Effector CD8-positive, alpha-beta T cell (primary cell): ENCODE data around the gene PPP6R1.

Source experiments
- DNase-seq: peaks from one replicate; lab custom pipeline; 2025; lab: John Stamatoyannopoulos, UW

Gene PPP6R1

DNA sequence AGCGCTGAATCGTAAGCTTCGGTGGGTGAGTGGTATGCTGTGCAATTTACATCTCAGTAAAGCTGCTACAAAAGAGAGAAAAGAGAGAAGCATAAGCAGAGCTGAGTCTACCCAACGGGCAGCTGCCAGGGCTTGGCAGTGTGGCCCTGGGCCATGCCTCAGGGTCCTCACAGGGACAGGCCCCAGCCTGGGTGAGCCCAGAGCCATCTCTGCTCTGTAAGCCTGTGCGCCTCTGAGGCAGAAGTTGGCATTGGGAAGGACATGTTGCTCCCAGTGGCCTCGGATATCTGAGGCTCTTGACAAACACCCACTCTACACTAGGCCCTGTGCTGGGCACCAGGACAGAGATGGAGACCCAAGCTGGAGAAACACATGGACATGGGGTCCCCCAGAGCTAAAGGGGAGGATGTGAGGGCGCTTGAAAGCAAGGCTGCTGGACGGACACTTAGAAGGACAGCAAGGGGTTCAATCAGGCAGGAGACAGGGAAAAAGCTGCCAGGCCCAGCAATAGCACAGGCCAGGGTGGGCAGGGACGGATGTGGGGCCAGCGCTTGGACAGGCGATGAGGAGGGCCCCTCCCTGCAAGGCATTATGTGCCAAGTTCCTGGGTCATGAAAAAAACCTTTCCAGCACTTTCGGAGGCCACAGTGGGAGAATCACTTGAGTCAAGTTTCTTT is 14.7 kb downstream of the PPP6R1 start:
- DNase-seq: no peak

GRCh38 chr19:55242517-55242916 is 16.3 kb downstream of the PPP6R1 start:
- no peak for DNase-seq

DNA sequence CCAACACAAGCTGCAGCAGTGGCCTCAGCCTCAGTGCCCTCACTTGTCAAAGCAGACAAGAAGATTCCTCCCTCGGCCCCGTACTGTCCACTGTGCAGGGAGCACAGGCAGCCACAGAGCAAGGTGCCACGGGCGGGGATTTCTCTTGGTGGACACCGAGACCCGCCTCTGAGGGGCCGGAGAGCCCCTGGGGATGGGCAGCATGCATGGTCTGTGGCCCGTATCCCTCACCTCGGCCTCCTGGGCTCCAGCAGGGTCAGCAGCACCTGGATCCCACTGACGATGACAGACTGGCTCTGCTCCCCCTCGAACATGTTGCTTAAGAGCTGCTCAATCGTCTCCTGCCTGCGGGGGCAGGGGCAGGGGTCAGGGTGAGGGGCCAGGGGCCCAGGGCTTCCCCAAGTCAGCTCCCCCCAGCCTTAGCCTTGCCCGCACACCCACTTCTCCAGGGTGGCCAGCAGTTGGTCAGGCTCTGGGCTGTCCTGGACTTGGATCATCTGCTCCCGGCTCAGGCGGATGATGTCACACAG is 16.8 kb downstream of the PPP6R1 start:
- DNase-seq: no peak

DNA sequence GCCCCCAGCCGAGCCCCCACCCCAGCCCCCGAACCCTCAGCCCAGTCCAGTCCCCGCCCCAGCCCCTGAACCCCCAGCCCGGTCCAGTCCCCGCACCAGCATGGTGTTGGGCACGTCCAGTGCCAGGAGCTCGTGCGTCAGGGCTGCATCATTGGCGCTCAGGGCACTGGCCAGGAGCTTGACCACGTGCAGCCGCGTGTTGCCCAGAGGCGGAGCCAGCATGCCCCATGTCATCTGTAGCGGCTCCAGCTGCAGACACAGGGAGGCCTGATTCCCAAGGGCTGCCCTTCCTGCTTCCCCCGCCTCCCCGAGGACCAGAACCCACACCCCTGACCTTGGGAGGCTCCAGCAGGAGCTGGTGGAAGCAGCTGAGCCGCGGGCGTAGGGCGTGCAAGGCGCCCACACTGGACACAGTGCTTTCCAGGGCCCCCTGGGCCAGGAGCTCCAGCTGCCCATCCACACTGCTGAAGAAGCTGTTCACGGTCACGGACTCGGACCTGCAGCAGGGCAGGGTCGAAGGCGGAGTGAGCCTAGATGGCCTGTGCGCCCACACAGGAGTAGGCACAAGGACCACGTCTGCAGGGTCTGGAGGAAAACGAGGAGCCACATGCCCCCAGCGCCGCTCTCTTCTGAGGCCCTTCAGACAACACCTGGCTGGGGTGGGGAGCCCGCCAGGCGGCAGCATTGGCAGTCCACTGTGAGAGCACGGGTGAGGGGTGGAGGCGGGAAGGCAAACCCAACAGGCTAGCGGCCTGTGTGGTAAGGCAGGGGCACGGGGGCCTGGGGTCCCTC is 17.5 kb downstream of the PPP6R1 start:
- DNase-seq: no peak

- no peak for DNase-seq
These were observed 18.1 kb downstream of the PPP6R1 start for GRCh38 chr19:55240713-55241020.

GRCh38 chr19:55239004-55239403 is 19.8 kb downstream of the PPP6R1 start:
- no peak for DNase-seq

DNA sequence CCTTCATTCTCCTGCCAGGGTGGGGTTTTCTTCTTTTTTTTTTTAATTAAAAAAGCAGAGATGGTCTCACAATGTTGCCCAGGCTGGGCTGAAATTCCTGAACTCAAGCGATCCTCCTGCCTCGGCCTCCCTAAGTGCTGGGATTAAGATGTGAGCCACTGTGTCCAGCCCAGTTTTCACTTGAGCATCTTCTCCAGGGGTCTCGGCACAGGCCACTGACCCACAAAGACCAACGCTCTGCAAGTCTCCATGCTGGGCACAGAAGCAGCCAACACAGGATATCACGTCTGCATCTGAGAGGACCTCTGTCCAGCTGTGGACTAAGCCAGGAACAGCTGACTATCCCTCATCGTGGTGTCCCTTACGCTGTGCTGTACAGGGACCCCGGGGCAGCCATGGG is 20.8 kb downstream of the PPP6R1 start:
- no peak for DNase-seq

DNA sequence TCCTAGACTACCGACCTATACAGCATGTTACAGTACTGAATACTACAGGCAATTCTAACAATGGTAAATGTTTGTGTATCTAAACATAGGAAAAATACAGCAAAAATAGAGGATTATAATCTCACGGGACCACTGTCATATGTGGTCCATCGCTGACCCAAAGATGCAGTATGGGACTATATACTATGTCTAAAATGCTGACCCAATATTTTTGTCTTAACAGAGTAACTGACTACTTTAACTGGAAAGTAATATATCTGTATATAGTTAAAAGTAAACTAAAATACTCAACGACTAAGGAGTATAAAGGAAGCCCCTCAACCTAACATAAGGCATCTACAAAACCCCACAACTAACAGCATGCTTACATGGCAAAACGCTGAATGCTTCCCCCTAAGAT is 25.8 kb downstream of the PPP6R1 start:
- DNase-seq: no peak

DNA sequence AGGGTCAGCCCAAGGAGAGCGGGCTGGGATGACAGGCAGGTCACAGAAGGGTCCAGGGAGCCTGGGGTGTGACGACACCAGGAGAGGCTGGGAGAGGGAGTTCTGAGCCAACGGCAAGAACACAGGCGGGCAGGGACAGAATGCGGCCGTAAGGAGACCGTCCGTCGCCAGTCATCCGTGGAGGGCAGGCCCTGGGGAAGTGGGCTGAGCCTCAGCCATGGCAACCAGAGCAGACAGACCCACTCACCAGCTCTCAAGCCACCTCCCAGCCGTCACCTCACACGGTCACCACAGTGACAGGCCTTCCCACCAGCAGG is 26.6 kb downstream of the PPP6R1 start:
- no peak for DNase-seq

DNA sequence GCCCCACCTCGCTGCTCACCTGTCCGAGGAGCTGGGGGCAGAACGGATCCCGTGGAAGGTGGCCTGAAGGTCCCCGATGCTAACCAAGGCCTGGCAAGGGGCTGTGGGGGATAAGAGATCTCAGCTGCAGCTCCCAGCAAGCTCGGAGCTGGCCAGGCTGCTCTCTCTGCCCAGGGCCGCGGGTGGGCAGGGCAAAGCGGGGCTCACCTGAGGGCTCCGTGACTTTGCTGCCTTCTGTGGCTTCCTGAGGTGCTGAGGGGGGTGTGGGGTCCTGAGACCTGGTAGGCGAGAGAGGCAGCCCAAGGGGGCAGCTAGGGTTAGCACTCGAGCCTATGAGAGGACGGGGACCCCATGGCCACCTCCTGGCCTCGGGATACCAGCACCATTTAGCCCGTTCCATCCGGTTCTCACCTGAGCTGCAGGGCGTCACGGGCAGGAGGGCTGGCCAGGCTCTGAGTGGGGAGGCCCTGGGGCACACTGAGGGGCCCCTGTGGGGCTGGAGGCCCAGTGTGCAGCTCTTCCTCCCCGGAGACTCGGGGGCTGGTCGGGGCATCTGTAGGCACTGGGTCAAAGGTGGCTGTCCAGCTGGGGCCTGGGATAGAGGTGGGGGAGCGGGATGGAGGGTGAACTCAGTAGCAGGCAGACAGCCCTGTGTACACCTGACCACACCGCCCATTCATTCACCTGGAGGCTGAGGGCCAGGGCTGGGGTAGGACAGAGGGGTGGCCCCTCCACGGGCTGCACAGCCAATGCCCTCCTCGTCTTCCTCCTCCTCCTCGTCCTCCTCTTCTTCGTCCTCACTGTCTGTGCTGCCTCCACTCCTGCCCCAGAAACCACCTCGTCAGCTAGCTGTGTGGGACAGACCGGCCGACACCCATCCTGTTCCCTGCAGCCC is 27.2 kb downstream of the PPP6R1 start:
- no peak for DNase-seq

DNA sequence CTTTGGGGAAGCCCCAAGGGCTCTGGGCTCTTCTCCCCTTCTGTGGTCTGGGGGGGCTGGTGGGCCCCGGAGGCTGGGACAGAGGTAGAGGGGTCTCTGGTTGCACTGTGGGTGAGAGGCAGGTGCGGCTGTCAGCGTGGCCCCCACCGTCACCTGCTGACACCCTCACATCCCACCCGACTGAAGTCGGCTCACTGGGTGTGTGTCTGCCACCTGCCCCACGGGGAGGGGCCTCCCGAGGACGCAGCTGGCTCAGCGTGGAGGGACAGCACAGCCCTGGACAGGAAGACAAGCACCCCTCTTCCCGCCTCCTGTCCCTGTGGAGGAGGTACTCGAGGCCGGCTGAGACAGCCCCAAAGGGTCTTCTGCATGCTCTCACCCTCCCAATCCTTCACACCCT is 28.0 kb downstream of the PPP6R1 start:
- no peak for DNase-seq

GRCh38 chr19:55230329-55230728 is 28.5 kb downstream of the PPP6R1 start:
- no peak for DNase-seq

- no peak for DNase-seq
These were observed 29.0 kb downstream of the PPP6R1 start for GRCh38 chr19:55229789-55230182.

GRCh38 chr19:55229145-55229788 is 29.6 kb downstream of the PPP6R1 start:
- no peak for DNase-seq

DNA sequence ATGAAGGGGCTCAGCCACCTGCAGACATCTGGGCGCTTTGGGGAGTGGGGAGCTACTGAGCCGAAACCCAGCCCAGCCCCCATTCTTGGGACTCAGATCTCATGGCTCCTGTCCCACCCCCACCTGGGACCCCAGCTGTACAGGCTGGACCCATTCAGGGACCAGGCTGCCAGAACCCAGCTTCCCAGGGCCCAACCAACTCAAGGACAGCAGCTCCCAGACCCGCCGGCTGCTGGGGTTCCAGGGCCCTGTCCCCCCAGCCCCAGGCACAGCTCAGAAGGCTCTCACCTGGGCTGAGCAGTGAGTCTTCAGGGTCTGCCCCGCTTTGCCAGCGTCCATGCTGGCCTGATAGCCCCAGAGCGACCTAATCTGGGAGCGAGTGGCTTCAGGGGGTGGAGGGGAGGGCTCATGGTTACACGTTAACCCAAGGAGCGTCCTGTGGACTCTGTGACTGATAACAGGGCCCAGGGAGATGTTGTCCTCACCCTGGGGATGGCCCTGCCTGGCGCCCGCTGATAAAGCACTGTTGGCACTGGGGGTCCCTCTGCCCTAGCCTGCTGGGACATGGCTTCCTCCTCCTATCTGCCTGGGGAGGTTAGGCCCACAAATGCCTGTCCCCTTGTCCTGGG is 30.3 kb downstream of the PPP6R1 start, which contains the start of gene TMEM86B:
TMEM86B (minus strand) TSS at position 361 of the 629 bp plus-strand sequence; CDS start at position 339, 22 bp downstream.
- no peak for DNase-seq

DNA sequence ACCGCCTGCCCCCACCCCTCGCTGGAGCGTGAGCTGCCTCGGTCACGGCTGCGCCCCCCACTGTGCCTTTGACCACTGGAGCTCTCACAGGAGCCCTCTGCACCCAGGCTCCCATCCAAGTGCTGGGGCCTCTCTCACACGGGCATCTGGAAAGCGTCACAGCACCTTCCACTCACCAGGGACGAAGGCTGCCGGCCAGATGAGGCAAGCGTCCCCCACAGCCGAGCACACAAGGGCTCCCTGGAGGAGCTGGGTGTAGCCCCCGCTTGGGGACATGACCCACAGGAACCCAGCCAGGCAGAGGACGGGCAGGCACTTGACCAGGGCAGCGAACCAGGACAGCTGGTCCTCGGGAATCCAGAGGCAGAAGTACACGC is 30.8 kb downstream of the PPP6R1 start:
- DNase-seq: no peak

GRCh38 chr19:55227241-55228014 is 31.4 kb downstream of the PPP6R1 start:
- DNase-seq: no peak

GRCh38 chr19:55226788-55227187 is 32.0 kb downstream of the PPP6R1 start:
- no peak for DNase-seq

DNA sequence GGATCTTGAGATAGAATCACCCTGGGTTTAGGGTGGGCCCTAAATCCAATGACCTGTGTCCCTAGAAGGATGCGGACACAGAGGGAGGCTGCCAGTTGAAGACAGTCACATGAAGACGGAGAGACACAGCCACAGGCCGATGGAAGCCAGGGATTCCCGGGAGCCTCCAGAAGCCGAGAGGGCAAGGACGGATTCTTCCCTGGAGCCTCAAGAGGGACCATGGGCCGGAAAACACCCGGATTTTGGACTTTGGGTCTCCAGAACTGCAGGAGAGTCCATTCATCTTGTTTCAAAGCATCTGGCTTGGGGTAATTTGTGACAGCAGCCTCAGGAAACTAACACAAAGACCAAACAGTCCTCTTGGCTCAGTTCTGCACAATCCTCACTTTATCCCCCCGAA is 32.5 kb downstream of the PPP6R1 start:
- no peak for DNase-seq

- DNase-seq: no peak
These were observed 33.3 kb downstream of the PPP6R1 start for GRCh38 chr19:55225415-55225958.
